HepG2 (cell line): ENCODE data around the gene PTCH1. TPM values are rescaled to one million over a fixed set of nuclear protein-coding genes. Genes with fewer than 3 reads are reported as not detected.
A peak's percentile ranks its signal among the peaks of the same experiment; 100 is the strongest.

Experiments
- ATAD3A ChIP-seq: sonication (generic); formaldehyde crosslinking; IDR thresholded peaks from 2 replicates; pipeline ENCODE4 v1.4.0; 2020; ENCODE audit warnings: missing genetic modification reagents
- BRCA1 ChIP-seq: sonication (generic); formaldehyde crosslinking; IDR thresholded peaks from 2 replicates; pipeline ENCODE4 v1.4.0; 2020; ENCODE audit warnings: missing genetic modification reagents
- GABPB1 ChIP-seq: IDR thresholded peaks from 2 replicates; pipeline ENCODE4 v1.6.1; 2016; ENCODE audit warnings: mild to moderate bottlenecking, missing genetic modification reagents, moderate library complexity, missing compliant biosample characterization
- KAT8 ChIP-seq: IDR thresholded peaks from 2 replicates; pipeline ENCODE4 v1.6.1; 2016; ENCODE audit warnings: missing genetic modification reagents, missing compliant biosample characterization
- NFYB ChIP-seq: sonication (generic); formaldehyde crosslinking; IDR thresholded peaks from 2 replicates; pipeline ENCODE4 v1.4.0; 2020; ENCODE audit warnings: missing genetic modification reagents
- RNF219 ChIP-seq: sonication (generic); formaldehyde crosslinking; IDR thresholded peaks from 2 replicates; pipeline ENCODE4 v1.5.0; 2020; ENCODE audit warnings: mild to moderate bottlenecking, missing genetic modification reagents
- SRSF1 ChIP-seq: fragments of 200-400 bp; formaldehyde crosslinking; optimal IDR thresholded peaks from 2 replicates; pipeline ENCODE3; 2017; ENCODE audit warnings: mild to moderate bottlenecking, low read depth, low read length, moderate library complexity
- SRY ChIP-seq: sonication (generic); formaldehyde crosslinking; IDR thresholded peaks from 2 replicates; pipeline ENCODE4 v1.8.0; 2022; ENCODE audit warnings: mild to moderate bottlenecking, missing genetic modification reagents
- TCF7 ChIP-seq: sonication (generic); IDR thresholded peaks from 2 replicates; pipeline ENCODE4 v1.6.1; 2016; ENCODE audit warnings: antibody characterized with exemption, low read depth
- ZBTB39 ChIP-seq: sonication (generic); formaldehyde crosslinking; IDR thresholded peaks from 2 replicates; pipeline ENCODE4 v1.5.0; 2020; ENCODE audit warnings: missing genetic modification reagents
- ZFYVE20 ChIP-seq: sonication (generic); formaldehyde crosslinking; IDR thresholded peaks from 2 replicates; pipeline ENCODE4 v1.8.0; 2023; ENCODE audit warnings: low read depth, mild to moderate bottlenecking, moderate library complexity, missing genetic modification reagents, borderline replicate concordance
- ZGPAT ChIP-seq: IDR thresholded peaks from 2 replicates; pipeline ENCODE4 v1.6.1; 2016; ENCODE audit warnings: mild to moderate bottlenecking
- ZMAT3 ChIP-seq: sonication (generic); formaldehyde crosslinking; conservative IDR thresholded peaks from 2 replicates; pipeline ENCODE4 v1.7.0; 2021; ENCODE audit warnings: missing genetic modification reagents
- ZMAT5 ChIP-seq: sonication (generic); formaldehyde crosslinking; IDR thresholded peaks from 2 replicates; pipeline ENCODE4 v1.5.0; 2020; ENCODE audit warnings: mild to moderate bottlenecking, low read depth, missing genetic modification reagents, borderline replicate concordance
- ZNF235 ChIP-seq: sonication (generic); formaldehyde crosslinking; IDR thresholded peaks from 2 replicates; pipeline ENCODE4 v1.8.1; 2023; ENCODE audit warnings: mild to moderate bottlenecking, missing genetic modification reagents, borderline replicate concordance
- ZNF34 ChIP-seq: sonication (generic); formaldehyde crosslinking; IDR thresholded peaks from 2 replicates; pipeline ENCODE4 v1.4.0; 2020; ENCODE audit warnings: mild to moderate bottlenecking, missing genetic modification reagents, borderline replicate concordance
- ZNF605 ChIP-seq: sonication (generic); formaldehyde crosslinking; IDR thresholded peaks from 2 replicates; pipeline ENCODE4 v1.8.0; 2022; ENCODE audit warnings: mild to moderate bottlenecking, missing genetic modification reagents
- ZSCAN9 ChIP-seq: IDR thresholded peaks from 2 replicates; pipeline ENCODE4 v1.6.1; 2016; ENCODE audit warnings: borderline replicate concordance
- polyA plus RNA-seq, 8 experiments: library from polyadenylated mRNA; depleted of rRNA in 3 of 8; stranded (reverse) in 7 of 8; unstranded in 1 of 8; fragments of >200 nt; fragmentation: Illumina TruSeq in 4 of 8; extraction: Trizol in 4 of 8; gene quantifications; 2 replicates each; pipeline versions ENCODE4 v1.2.1 to v1.2.3, GENCODE V29; 2011 to 2016; ENCODE audit warnings: low read depth in 4 of 8, missing spikeins in 1 of 8, mixed read lengths in 1 of 8; ENCODE audit not compliant: insufficient read depth in 1 of 8
- total RNA-seq, 5 experiments: library from RNA; depleted of rRNA; stranded (reverse); fragments of >200 nt; fragmentation: Illumina TruSeq; extraction: Trizol; gene quantifications; 2 replicates each; pipeline ENCODE4 v1.2.3, GENCODE V29; 2016; ENCODE audit warnings: low read depth in 1 of 5
- TF ChIP-seq, protein P1 (sequence below): sonication (generic); formaldehyde crosslinking; IDR thresholded peaks from 2 replicates; pipeline ENCODE4 v1.4.0; 2020; ENCODE audit warnings: missing genetic modification reagents
- TF ChIP-seq, protein P2 (sequence below): IDR thresholded peaks from 2 replicates; pipeline ENCODE4 v1.6.1; 2016
- TF ChIP-seq, protein P3 (sequence below): sonication (generic); formaldehyde crosslinking; IDR thresholded peaks from 2 replicates; pipeline ENCODE4 v1.5.1; 2020; ENCODE audit warnings: mild to moderate bottlenecking, missing genetic modification reagents, moderate library complexity

Gene PTCH1
- total and polyA plus RNA-seq, 2 of the 13 experiments (the other 11 are each of a cell fraction or from before 2014, with no cell fraction given) = 2.8 to 3.9 TPM

- TF ChIP-seq SRSF1 = peak; percentile 33
- no peak for TF ChIP-seq ZSCAN9 (CRISPR knock-in tag)
- TF ChIP-seq, protein P1, sequence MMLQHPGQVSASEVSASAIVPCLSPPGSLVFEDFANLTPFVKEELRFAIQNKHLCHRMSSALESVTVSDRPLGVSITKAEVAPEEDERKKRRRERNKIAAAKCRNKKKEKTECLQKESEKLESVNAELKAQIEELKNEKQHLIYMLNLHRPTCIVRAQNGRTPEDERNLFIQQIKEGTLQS (CRISPR knock-in tag) = no peak
- TF ChIP-seq TCF7 = no peak
- TF ChIP-seq KAT8 = no peak
- TF ChIP-seq ZMAT5 = no peak
- TF ChIP-seq ZNF34 (CRISPR knock-in tag) = no peak
- 0 out of 2 replicates have a peak, but pooled peaks have one; percentile 21 for TF ChIP-seq GABPB1 (CRISPR knock-in tag)
- no peak for TF ChIP-seq RNF219 (CRISPR knock-in tag)
- peak; percentile 27; the same call in 1 of the 2 replicates for TF ChIP-seq ZGPAT (CRISPR knock-in tag)
- TF ChIP-seq NFYB (CRISPR knock-in tag) = no peak
- TF ChIP-seq, protein P2, sequence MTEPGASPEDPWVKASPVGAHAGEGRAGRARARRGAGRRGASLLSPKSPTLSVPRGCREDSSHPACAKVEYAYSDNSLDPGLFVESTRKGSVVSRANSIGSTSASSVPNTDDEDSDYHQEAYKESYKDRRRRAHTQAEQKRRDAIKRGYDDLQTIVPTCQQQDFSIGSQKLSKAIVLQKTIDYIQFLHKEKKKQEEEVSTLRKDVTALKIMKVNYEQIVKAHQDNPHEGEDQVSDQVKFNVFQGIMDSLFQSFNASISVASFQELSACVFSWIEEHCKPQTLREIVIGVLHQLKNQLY = no peak
- no peak for TF ChIP-seq ATAD3A
- TF ChIP-seq BRCA1 (CRISPR knock-in tag) = no peak
- no peak for TF ChIP-seq ZFYVE20
- TF ChIP-seq ZNF235 (CRISPR knock-in tag) = no peak
- TF ChIP-seq, protein P3, sequence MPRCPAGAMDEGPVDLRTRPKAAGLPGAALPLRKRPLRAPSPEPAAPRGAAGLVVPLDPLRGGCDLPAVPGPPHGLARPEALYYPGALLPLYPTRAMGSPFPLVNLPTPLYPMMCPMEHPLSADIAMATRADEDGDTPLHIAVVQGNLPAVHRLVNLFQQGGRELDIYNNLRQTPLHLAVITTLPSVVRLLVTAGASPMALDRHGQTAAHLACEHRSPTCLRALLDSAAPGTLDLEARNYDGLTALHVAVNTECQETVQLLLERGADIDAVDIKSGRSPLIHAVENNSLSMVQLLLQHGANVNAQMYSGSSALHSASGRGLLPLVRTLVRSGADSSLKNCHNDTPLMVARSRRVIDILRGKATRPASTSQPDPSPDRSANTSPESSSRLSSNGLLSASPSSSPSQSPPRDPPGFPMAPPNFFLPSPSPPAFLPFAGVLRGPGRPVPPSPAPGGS (CRISPR knock-in tag) = no peak
- TF ChIP-seq ZNF605 (CRISPR knock-in tag) = no peak; the same call in 1 of the 2 replicates
- no peak; the same call in 1 of the 2 replicates for TF ChIP-seq ZMAT3 (CRISPR knock-in tag)
- TF ChIP-seq ZBTB39 (CRISPR knock-in tag) = no peak
- no peak for TF ChIP-seq SRY (CRISPR knock-in tag)
These were observed 7.6 kb downstream of the PTCH1 start (continued) for GRCh38 chr9:95508968-95509850.
